GM12875 (cell line): ENCODE measurements around the gene HSPG2.

ENCODE experiments used
- H3K4me3 ChIP-seq: one replicate; pipeline ENCODE4 v1.5.1; 2011; ENCODE audit warnings: low read depth, low read length, control low read depth
- CTCF ChIP-seq: IDR thresholded peaks from 2 replicates; pipeline ENCODE4 v1.5.1; 2011; ENCODE audit warnings: low read depth, mild to moderate bottlenecking, control low read depth, inconsistent platforms, low read length, moderate library complexity, borderline replicate concordance; ENCODE audit not compliant: insufficient read depth

Gene HSPG2

GRCh38 chr1:21880619-21880970 lies 56.5 kb downstream of the HSPG2 start:
- no peak overlapping the region for H3K4me3 ChIP-seq
- TF ChIP-seq CTCF, result no peak

GRCh38 chr1:21879928-21880618 lies 57.0 kb downstream of the HSPG2 start:
- no peak for TF ChIP-seq CTCF

GRCh38 chr1:21878840-21879478 lies 58.2 kb downstream of the HSPG2 start:
- no peak for TF ChIP-seq CTCF
- H3K4me3 ChIP-seq, result no peak overlapping the region

More at GRCh38 chr1:21879928-21880618, 57.0 kb downstream of the HSPG2 start:
- H3K4me3 ChIP-seq, result no peak overlapping the region

- no peak for TF ChIP-seq CTCF
- no peak overlapping the region for H3K4me3 ChIP-seq
Observed at GRCh38 chr1:21878009-21878773, 58.9 kb downstream of the HSPG2 start.

- H3K4me3 ChIP-seq, result no peak overlapping the region
- no peak for TF ChIP-seq CTCF
Observed at GRCh38 chr1:21876267-21876666, 60.8 kb downstream of the HSPG2 start.

GRCh38 chr1:21875621-21876063 lies 61.5 kb downstream of the HSPG2 start:
- TF ChIP-seq CTCF, result no peak
- no peak overlapping the region for H3K4me3 ChIP-seq
